Measurements from ENCODE around the gene SOSTDC1.
"Not testable (repeated sequence)": the region's sequence is repeated elsewhere in the genome, so short reads cannot be mapped to it uniquely, and the experiment has no call there.

DNA sequence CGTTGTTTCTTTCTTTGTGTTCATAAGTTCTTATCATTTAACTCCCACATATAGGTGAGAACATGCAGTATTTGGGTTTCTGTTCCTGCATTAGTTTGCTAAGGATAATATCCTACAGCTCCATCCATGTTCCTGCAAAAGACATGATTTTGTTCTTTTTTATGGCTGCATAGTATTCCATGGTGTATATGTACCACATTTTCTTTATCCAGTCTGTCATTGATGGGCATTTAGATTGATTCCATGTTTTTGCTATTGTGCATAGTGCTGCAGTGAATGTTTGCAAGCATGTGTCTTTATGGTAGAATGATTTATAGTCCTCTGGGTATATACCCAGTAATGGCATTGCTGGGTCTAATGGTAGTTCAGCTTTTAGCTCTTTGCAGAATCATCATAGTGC is 9.2 kb downstream of the SOSTDC1 start:
- TF ChIP-seq, protein P1, sequence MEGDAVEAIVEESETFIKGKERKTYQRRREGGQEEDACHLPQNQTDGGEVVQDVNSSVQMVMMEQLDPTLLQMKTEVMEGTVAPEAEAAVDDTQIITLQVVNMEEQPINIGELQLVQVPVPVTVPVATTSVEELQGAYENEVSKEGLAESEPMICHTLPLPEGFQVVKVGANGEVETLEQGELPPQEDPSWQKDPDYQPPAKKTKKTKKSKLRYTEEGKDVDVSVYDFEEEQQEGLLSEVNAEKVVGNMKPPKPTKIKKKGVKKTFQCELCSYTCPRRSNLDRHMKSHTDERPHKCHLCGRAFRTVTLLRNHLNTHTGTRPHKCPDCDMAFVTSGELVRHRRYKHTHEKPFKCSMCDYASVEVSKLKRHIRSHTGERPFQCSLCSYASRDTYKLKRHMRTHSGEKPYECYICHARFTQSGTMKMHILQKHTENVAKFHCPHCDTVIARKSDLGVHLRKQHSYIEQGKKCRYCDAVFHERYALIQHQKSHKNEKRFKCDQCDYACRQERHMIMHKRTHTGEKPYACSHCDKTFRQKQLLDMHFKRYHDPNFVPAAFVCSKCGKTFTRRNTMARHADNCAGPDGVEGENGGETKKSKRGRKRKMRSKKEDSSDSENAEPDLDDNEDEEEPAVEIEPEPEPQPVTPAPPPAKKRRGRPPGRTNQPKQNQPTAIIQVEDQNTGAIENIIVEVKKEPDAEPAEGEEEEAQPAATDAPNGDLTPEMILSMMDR (tag by site-specific recombination; IDR thresholded peaks at IDR 0.05): not testable (repeated sequence)
- TF ChIP-seq, protein P2, sequence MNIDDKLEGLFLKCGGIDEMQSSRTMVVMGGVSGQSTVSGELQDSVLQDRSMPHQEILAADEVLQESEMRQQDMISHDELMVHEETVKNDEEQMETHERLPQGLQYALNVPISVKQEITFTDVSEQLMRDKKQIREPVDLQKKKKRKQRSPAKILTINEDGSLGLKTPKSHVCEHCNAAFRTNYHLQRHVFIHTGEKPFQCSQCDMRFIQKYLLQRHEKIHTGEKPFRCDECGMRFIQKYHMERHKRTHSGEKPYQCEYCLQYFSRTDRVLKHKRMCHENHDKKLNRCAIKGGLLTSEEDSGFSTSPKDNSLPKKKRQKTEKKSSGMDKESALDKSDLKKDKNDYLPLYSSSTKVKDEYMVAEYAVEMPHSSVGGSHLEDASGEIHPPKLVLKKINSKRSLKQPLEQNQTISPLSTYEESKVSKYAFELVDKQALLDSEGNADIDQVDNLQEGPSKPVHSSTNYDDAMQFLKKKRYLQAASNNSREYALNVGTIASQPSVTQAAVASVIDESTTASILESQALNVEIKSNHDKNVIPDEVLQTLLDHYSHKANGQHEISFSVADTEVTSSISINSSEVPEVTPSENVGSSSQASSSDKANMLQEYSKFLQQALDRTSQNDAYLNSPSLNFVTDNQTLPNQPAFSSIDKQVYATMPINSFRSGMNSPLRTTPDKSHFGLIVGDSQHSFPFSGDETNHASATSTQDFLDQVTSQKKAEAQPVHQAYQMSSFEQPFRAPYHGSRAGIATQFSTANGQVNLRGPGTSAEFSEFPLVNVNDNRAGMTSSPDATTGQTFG (tag by site-specific recombination; IDR thresholded peaks at IDR 0.05; ENCODE audit: borderline replicate concordance): not testable (repeated sequence)
- TF ChIP-seq ZNF214 (tag by site-specific recombination; IDR thresholded peaks at IDR 0.05; ENCODE audit: borderline replicate concordance); ZNF138 (tag by site-specific recombination; IDR thresholded peaks at IDR 0.05; ENCODE audit: borderline replicate concordance); ZXDB (tag by site-specific recombination; IDR thresholded peaks at IDR 0.05); YY1 (tag by site-specific recombination; IDR thresholded peaks at IDR 0.05); ZFP41 (tag by site-specific recombination; IDR thresholded peaks at IDR 0.05; ENCODE audit: borderline replicate concordance): not testable (repeated sequence)
